Left lung (tissue), 10 donors: Measurements from ENCODE around the gene TLE1. TPM values are rescaled to one million over a fixed set of nuclear protein-coding genes. Genes with fewer than 3 reads are reported as not detected.
A peak's percentile ranks its signal among the peaks of the same experiment; 100 is the strongest.

Experiments used
- ATAC-seq: fragments of 200-7000 bp; cut with Tn5 transposase; one replicate; pipeline ENCODE4 v1.9.1; 2020; ENCODE audit warnings: moderate library complexity
- DNase-seq, 4 donors: peaks; one replicate each; pipeline ENCODE4 v3.0.0-alpha.2; 2013 to 2020
- H3K27ac ChIP-seq, 2 donors: fragments of 200-600 bp; sonication (generic) in 1 of 2; one replicate each; pipeline versions ENCODE4 v1.5.0 to v1.8.0; 2020 to 2021
- H3K27me3 ChIP-seq, 2 donors: fragments of 200-600 bp; sonication (generic) in 1 of 2; one replicate each; pipeline versions ENCODE4 v1.5.0 to v1.8.0; 2020 to 2021
- H3K36me3 ChIP-seq, 2 donors: fragments of 200-600 bp; sonication (generic) in 1 of 2; one replicate each; pipeline versions ENCODE4 v1.5.0 to v1.8.0; 2020 to 2021
- H3K4me1 ChIP-seq, 2 donors: fragments of 200-600 bp; one replicate each; pipeline ENCODE4 v1.8.0; 2021
- H3K4me3 ChIP-seq, 2 donors: fragments of 200-600 bp; sonication (generic) in 1 of 2; one replicate each; pipeline versions ENCODE4 v1.5.0 to v1.8.0; 2020 to 2021; ENCODE audit warnings: mild to moderate bottlenecking in 1 of 2
- H3K9me3 ChIP-seq, 2 donors: fragments of 200-600 bp; sonication (generic) in 1 of 2; one replicate each; pipeline versions ENCODE4 v1.5.0 to v1.8.0; 2020 to 2021
- CTCF ChIP-seq, 2 donors: fragments of 200-600 bp; sonication (generic) in 1 of 2; IDR thresholded peaks; one replicate each; pipeline versions ENCODE4 v1.5.0 to v1.8.0; 2021; ENCODE audit warnings: antibody characterized with exemption in 2 of 2
- intact Hi-C, 2 donors: fragments of 100-400 bp; cut with DNase I; formaldehyde crosslinking; loops; one replicate each; pipeline versions ENCODE4 v1.11.2 to v1.14.2; 2022
- polyA plus RNA-seq, 6 donors: library from polyadenylated mRNA; unstranded; fragments of 120-200 nt; gene quantifications; one replicate each; pipeline ENCODE4 v1.2.1, GENCODE V29; 2013; ENCODE audit not compliant: insufficient read length in 6 of 6
- total RNA-seq, 2 donors: library from RNA; stranded (reverse); fragmentation: NEBNext Ultra II Directional; extraction: Animal tissue kit (Norgen Biotek cat#: 25700); gene quantifications; one replicate each; pipeline ENCODE4 v1.2.1, GENCODE V29; 2021
- donor health status: DM: no; HTN: yes; CAD: no.
- donor health status: DM: no; HTN: no; CAD: no.

Gene TLE1
- total and polyA plus RNA-seq, 8 donors = 15.1 to 44.3 (median 40.0) TPM

GRCh38 chr9:81552581-81552991 is 136.8 kb downstream of the TLE1 start:
- TF ChIP-seq CTCF (IDR thresholded peaks at IDR 0.05) = no peak
- Histone ChIP-seq H3K9me3 (no peaks in the 10 kb centered on the region), H3K4me3 (no peak overlapping the region), H3K4me1 (no peaks in the 10 kb centered on the region), H3K27ac (no peak overlapping the region), H3K36me3 (no peaks in the 10 kb centered on the region), H3K27me3 (peaks cover 0 to 40% of the 10 kb centered on the region in 2 donors)
- intact Hi-C loops = no loop called here
- DNase-seq (no peak), ATAC-seq (no peak)

GRCh38 chr9:81550207-81550583 is 139.2 kb downstream of the TLE1 start:
- no peak overlapping the region for H3K27ac ChIP-seq
- no peak for ATAC-seq
- H3K9me3 ChIP-seq = no peaks in the 10 kb centered on the region
- H3K27me3 ChIP-seq = peaks cover 0 to 34% of the 10 kb centered on the region in 2 donors
- no peak for DNase-seq
- no peaks in the 10 kb centered on the region for H3K36me3 ChIP-seq
- no peaks in the 10 kb centered on the region for H3K4me1 ChIP-seq
- H3K4me3 ChIP-seq = no peak overlapping the region
- no peak for TF ChIP-seq CTCF (IDR thresholded peaks at IDR 0.05)
- intact Hi-C loops = no loop called here

GRCh38 chr9:81549500-81550206 is 139.7 kb downstream of the TLE1 start:
- TF ChIP-seq CTCF (IDR thresholded peaks at IDR 0.05) = no peak
- Histone ChIP-seq H3K36me3 (no peaks in the 10 kb centered on the region), H3K27me3 (peaks cover 0 to 34% of the 10 kb centered on the region in 2 donors), H3K27ac (no peak overlapping the region), H3K4me3 (no peak overlapping the region), H3K9me3 (no peaks in the 10 kb centered on the region), H3K4me1 (no peaks in the 10 kb centered on the region)
- intact Hi-C loops = no loop called here
- ATAC-seq (peak; percentile 52), DNase-seq (no peak)

- no peaks in the 10 kb centered on the region for H3K4me1 ChIP-seq
- H3K36me3 ChIP-seq = no peaks in the 10 kb centered on the region
- H3K4me3 ChIP-seq = no peak overlapping the region
- no peaks in the 10 kb centered on the region for H3K9me3 ChIP-seq
- DNase-seq (no peak), ATAC-seq (no peak)
- no peak overlapping the region for H3K27ac ChIP-seq
- TF ChIP-seq CTCF (IDR thresholded peaks at IDR 0.05) = no peak
- peaks cover 0 to 32% of the 10 kb centered on the region in 2 donors for H3K27me3 ChIP-seq
- intact Hi-C loops = no loop called here
Observed at GRCh38 chr9:81548911-81549310, 140.4 kb downstream of the TLE1 start.

- Histone ChIP-seq H3K27me3 (peaks cover 0 to 15% of the 10 kb centered on the region in 2 donors), H3K9me3 (no peaks in the 10 kb centered on the region), H3K36me3 (no peaks in the 10 kb centered on the region), H3K4me3 (no peak overlapping the region), H3K4me1 (no peaks in the 10 kb centered on the region), H3K27ac (no peak overlapping the region)
- intact Hi-C loops = no loop called here
- TF ChIP-seq CTCF (IDR thresholded peaks at IDR 0.05) = no peak
- DNase-seq (peak in 1 of 4 donors; percentile 33), ATAC-seq (no peak)
Observed at GRCh38 chr9:81546489-81546888, 142.9 kb downstream of the TLE1 start.
